Measurements from ENCODE around the gene LRRC75B. TPM values are rescaled to one million over a fixed set of nuclear protein-coding genes. Genes with fewer than 3 reads are reported as not detected.

LRRC75B gene
- total RNA-seq, 3 donors from 2014 or later: 7.5 to 15.7 (median 15.7) TPM

DNA sequence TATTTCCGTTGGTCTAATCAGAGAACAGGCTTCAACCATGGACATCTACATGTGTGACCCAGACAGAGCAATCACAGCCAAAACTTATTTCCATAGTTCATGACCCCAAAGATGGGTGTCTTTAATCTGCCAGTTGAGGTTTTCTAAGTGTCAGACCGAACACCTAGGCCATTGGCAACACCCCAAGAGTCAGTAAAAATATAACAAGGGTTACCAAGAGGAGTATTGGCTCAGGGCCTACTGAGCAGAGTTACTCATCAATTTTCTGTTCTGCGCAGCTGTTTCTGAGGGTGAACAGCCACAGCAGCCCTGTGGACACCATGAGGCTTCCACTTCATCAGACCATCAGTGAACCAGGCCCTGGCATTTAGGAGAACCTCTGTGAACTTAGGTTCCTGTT lies 56.8 kb downstream of the LRRC75B start:
- TF ChIP-seq, protein P1, sequence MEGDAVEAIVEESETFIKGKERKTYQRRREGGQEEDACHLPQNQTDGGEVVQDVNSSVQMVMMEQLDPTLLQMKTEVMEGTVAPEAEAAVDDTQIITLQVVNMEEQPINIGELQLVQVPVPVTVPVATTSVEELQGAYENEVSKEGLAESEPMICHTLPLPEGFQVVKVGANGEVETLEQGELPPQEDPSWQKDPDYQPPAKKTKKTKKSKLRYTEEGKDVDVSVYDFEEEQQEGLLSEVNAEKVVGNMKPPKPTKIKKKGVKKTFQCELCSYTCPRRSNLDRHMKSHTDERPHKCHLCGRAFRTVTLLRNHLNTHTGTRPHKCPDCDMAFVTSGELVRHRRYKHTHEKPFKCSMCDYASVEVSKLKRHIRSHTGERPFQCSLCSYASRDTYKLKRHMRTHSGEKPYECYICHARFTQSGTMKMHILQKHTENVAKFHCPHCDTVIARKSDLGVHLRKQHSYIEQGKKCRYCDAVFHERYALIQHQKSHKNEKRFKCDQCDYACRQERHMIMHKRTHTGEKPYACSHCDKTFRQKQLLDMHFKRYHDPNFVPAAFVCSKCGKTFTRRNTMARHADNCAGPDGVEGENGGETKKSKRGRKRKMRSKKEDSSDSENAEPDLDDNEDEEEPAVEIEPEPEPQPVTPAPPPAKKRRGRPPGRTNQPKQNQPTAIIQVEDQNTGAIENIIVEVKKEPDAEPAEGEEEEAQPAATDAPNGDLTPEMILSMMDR (IDR thresholded peaks at IDR 0.05): no peak
- Histone ChIP-seq H3K4me3 (no peak overlapping the region), H3K36me3 (ENCODE audit: low read depth) (peaks cover 6% of the 10 kb centered on the region), H3K4me1 (ENCODE audit: low read depth) (no peaks in the 10 kb centered on the region), H3K9me3 (no peaks in the 10 kb centered on the region)
- DNase-seq (no peak), ATAC-seq (peak; percentile 27)
- intact Hi-C loops (cut with DNase I, micrococcal nuclease): no loop called here

Other genes with a start within 250 kb of the LRRC75B start
- gene ADORA2A, start 165.5 kb downstream of the LRRC75B start, total RNA-seq: 1 to 10 TPM; 2.1 to 4.0 (median 3.6) TPM
- gene UPB1, start 97.7 kb downstream of the LRRC75B start, total RNA-seq: under 1 TPM; 0.16 to 0.20 (median 0.19) TPM
- 100 to 1,000 TPM; 188 to 243 (median 242) TPM for gene GUCD1, start 37.9 kb downstream of the LRRC75B start, total RNA-seq
- 10 to 100 TPM; 56.6 to 77.6 (median 77.2) TPM for gene SNRPD3, start 37.1 kb downstream of the LRRC75B start, total RNA-seq
- gene GGT1, start 10.1 kb upstream of the LRRC75B start, total RNA-seq: 100 to 1,000 TPM in 1 of 3 donors, 10 to 100 TPM in 2; 10.9 to 124 (median 57.2) TPM
- gene PIWIL3, start 181.6 kb upstream of the LRRC75B start, total RNA-seq: not detected
- 1 to 10 TPM; 2.0 to 6.5 (median 3.0) TPM for gene SGSM1, start 213.1 kb upstream of the LRRC75B start, total RNA-seq

All from mucosa of descending colon (tissue), 3 donors.